IPS-15b (cell line): ENCODE results near the gene CTSE.

Source experiments
- H3K27me3 ChIP-seq: one replicate; pipeline ENCODE4 v1.6.1; 2013; ENCODE audit warnings: low read length; ENCODE audit not compliant: control insufficient read depth, insufficient read depth
- H3K36me3 ChIP-seq: one replicate; pipeline ENCODE4 v1.6.1; 2013; ENCODE audit warnings: low read length; ENCODE audit not compliant: control insufficient read depth, insufficient read depth
- H3K4me1 ChIP-seq: one replicate; pipeline ENCODE4 v1.6.1; 2013; ENCODE audit warnings: mild to moderate bottlenecking, low read length; ENCODE audit not compliant: control insufficient read depth, insufficient read depth
- H3K4me3 ChIP-seq: one replicate; pipeline ENCODE4 v1.5.1; 2013; ENCODE audit warnings: low read depth, low read length
- H3K9ac ChIP-seq: one replicate; pipeline ENCODE4 v1.6.1; 2013; ENCODE audit warnings: low read depth, mild to moderate bottlenecking, low read length
- H3K9me3 ChIP-seq: one replicate; pipeline ENCODE4 v1.6.1; 2013; ENCODE audit warnings: mild to moderate bottlenecking, low read length; ENCODE audit not compliant: control insufficient read depth, insufficient read depth

Gene CTSE

GRCh38 chr1:206047271-206047670, 23.6 kb upstream of the CTSE start:
- H3K9ac ChIP-seq = no peak overlapping the region
- H3K27me3 ChIP-seq = no peaks in the 10 kb centered on the region
- H3K36me3 ChIP-seq = no peaks in the 10 kb centered on the region
- no peaks in the 10 kb centered on the region for H3K4me1 ChIP-seq
- no peaks in the 10 kb centered on the region for H3K9me3 ChIP-seq
- no peak overlapping the region for H3K4me3 ChIP-seq

GRCh38 chr1:206041640-206042039, 17.9 kb upstream of the CTSE start:
- Histone ChIP-seq H3K4me1 (peaks cover 11% of the 10 kb centered on the region), H3K9ac (no peak overlapping the region), H3K9me3 (no peaks in the 10 kb centered on the region), H3K4me3 (no peak overlapping the region), H3K27me3 (no peaks in the 10 kb centered on the region), H3K36me3 (no peaks in the 10 kb centered on the region)

- no peaks in the 10 kb centered on the region for H3K27me3 ChIP-seq
- H3K4me3 ChIP-seq = no peak overlapping the region
- H3K4me1 ChIP-seq = peaks cover 11% of the 10 kb centered on the region
- H3K36me3 ChIP-seq = no peaks in the 10 kb centered on the region
- no peak overlapping the region for H3K9ac ChIP-seq
- H3K9me3 ChIP-seq = no peaks in the 10 kb centered on the region
These were observed 16.6 kb upstream of the CTSE start for GRCh38 chr1:206040328-206040727.

GRCh38 chr1:206039046-206039973, 15.6 kb upstream of the CTSE start:
- H3K4me3 ChIP-seq = no peak overlapping the region
- H3K36me3 ChIP-seq = no peaks in the 10 kb centered on the region
- H3K9me3 ChIP-seq = no peaks in the 10 kb centered on the region
- H3K9ac ChIP-seq = no peak overlapping the region
- H3K4me1 ChIP-seq = peaks cover 11% of the 10 kb centered on the region
- no peaks in the 10 kb centered on the region for H3K27me3 ChIP-seq

GRCh38 chr1:206037581-206037980, 13.9 kb upstream of the CTSE start:
- Histone ChIP-seq H3K9me3 (no peaks in the 10 kb centered on the region), H3K9ac (no peak overlapping the region), H3K4me1 (peaks cover 11% of the 10 kb centered on the region), H3K4me3 (no peak overlapping the region), H3K27me3 (no peaks in the 10 kb centered on the region), H3K36me3 (no peaks in the 10 kb centered on the region)

GRCh38 chr1:206036663-206037455, 13.2 kb upstream of the CTSE start:
- H3K27me3 ChIP-seq = no peaks in the 10 kb centered on the region
- peaks cover 11% of the 10 kb centered on the region for H3K4me1 ChIP-seq
- no peaks in the 10 kb centered on the region for H3K36me3 ChIP-seq
- no peak overlapping the region for H3K9ac ChIP-seq
- H3K9me3 ChIP-seq = no peaks in the 10 kb centered on the region
- no peak overlapping the region for H3K4me3 ChIP-seq

- Histone ChIP-seq H3K36me3 (no peaks in the 10 kb centered on the region), H3K9me3 (no peaks in the 10 kb centered on the region), H3K4me3 (no peak overlapping the region), H3K9ac (no peak overlapping the region), H3K27me3 (no peaks in the 10 kb centered on the region), H3K4me1 (peaks cover 11% of the 10 kb centered on the region)
These were observed 11.3 kb upstream of the CTSE start for GRCh38 chr1:206035027-206035426.

- Histone ChIP-seq H3K36me3 (no peaks in the 10 kb centered on the region), H3K4me3 (no peak overlapping the region), H3K9me3 (no peaks in the 10 kb centered on the region), H3K9ac (no peak overlapping the region), H3K27me3 (no peaks in the 10 kb centered on the region), H3K4me1 (peaks cover 4% of the 10 kb centered on the region)
These were observed 8.9 kb upstream of the CTSE start for GRCh38 chr1:206032380-206033140.

GRCh38 chr1:206030714-206031113, 7.0 kb upstream of the CTSE start:
- H3K9me3 ChIP-seq = no peaks in the 10 kb centered on the region
- H3K4me3 ChIP-seq = no peak overlapping the region
- no peak overlapping the region for H3K9ac ChIP-seq
- H3K4me1 ChIP-seq = peaks cover 3% of the 10 kb centered on the region
- no peaks in the 10 kb centered on the region for H3K27me3 ChIP-seq
- no peaks in the 10 kb centered on the region for H3K36me3 ChIP-seq

GRCh38 chr1:206030191-206030590, 6.5 kb upstream of the CTSE start:
- no peak overlapping the region for H3K9ac ChIP-seq
- H3K4me1 ChIP-seq = peaks cover 3% of the 10 kb centered on the region
- H3K4me3 ChIP-seq = no peak overlapping the region

GRCh38 chr1:206029484-206029883, 5.8 kb upstream of the CTSE start:
- H3K36me3 ChIP-seq = no peaks in the 10 kb centered on the region
- H3K9ac ChIP-seq = no peak overlapping the region
- H3K9me3 ChIP-seq = no peaks in the 10 kb centered on the region
- no peak overlapping the region for H3K4me3 ChIP-seq
- peaks cover 3% of the 10 kb centered on the region for H3K4me1 ChIP-seq
- H3K27me3 ChIP-seq = no peaks in the 10 kb centered on the region

More at GRCh38 chr1:206030191-206030590, 6.5 kb upstream of the CTSE start:
- Histone ChIP-seq H3K9me3 (no peaks in the 10 kb centered on the region), H3K36me3 (no peaks in the 10 kb centered on the region), H3K27me3 (no peaks in the 10 kb centered on the region)
